Nasal cavity respiratory epithelium epithelial cell of viscerocranial mucosa (primary cell): ENCODE measurements around the gene CFAP58. TPM values are rescaled to one million over a fixed set of nuclear protein-coding genes. Genes with fewer than 3 reads are reported as not detected.

Experiments
- total RNA-seq: library from RNA; depleted of rRNA; stranded (reverse); fragments of >200 nt; gene quantifications from 2 replicates; pipeline ENCODE4 v1.2.3, GENCODE V29; 2014

Gene CFAP58
- 0.34 and 0.36 TPM in 2 replicates for total RNA-seq

GRCh38 chr10:104353325-104354048 lies at the start of gene CFAP58:
TSS of gene CFAP58 (plus strand) at chr10:104353833. CDS start at chr10:104353898, 65 bp downstream.

GRCh38 chr10:104337985-104338735 lies 15.5 kb upstream of the CFAP58 start, which contains the start of gene ITPRIP:
TSS of gene ITPRIP (minus strand) at chr10:104338465. CDS start at chr10:104316051, 22,414 bp downstream.

Other genes with a start within 250 kb of the CFAP58 start
- gene SFR1, start 231.7 kb upstream of the CFAP58 start, total RNA-seq: 4.5 and 6.5 TPM in 2 replicates
- gene CFAP43, start 121.5 kb upstream of the CFAP58 start, total RNA-seq: under 0.01 and 0.36 TPM in 2 replicates
- gene GSTO1, start 98.9 kb upstream of the CFAP58 start, total RNA-seq: 53.0 and 73.5 TPM in 2 replicates
- 6.5 and 18.8 TPM in 2 replicates for gene GSTO2, start 84.6 kb upstream of the CFAP58 start, total RNA-seq
- 52.6 and 79.2 TPM in 2 replicates for gene ITPRIP, start 15.4 kb upstream of the CFAP58 start, total RNA-seq